Measurements from ENCODE around the gene FECH. TPM values are rescaled to one million over a fixed set of nuclear protein-coding genes. Genes with fewer than 3 reads are reported as not detected.

The FECH gene
- total and polyA plus RNA-seq, 11 donors, result 4.7 to 93.3 (median 41.4) TPM

DNA sequence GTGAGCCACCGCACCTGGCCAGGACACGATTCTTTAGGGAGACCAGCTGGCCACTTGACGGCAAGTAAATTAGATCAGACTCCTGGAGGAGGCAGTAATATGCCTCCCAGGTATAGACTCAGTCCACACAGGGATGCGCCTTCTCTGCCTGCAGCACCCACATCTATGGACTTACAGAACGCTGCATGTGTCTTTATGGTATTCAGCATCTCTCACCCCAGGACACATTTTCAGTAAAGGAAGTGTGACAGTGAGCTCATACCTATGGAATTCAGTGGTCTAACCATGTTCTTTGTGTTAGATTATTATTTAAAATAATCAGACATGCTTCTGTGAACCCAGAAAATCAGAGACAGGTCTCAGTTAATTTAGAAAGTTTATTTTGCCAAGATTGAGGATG lies 41.0 kb upstream of the FECH start:
- intact Hi-C loops (cut with DNase I), result loop anchor here in 6 of 10 donors (10.0 kb wide), 3 partner anchors 257 to 497 kb away; partner anchors contain the start of gene NEDD4L (in 5 of the 6)
- TF ChIP-seq, protein P1, sequence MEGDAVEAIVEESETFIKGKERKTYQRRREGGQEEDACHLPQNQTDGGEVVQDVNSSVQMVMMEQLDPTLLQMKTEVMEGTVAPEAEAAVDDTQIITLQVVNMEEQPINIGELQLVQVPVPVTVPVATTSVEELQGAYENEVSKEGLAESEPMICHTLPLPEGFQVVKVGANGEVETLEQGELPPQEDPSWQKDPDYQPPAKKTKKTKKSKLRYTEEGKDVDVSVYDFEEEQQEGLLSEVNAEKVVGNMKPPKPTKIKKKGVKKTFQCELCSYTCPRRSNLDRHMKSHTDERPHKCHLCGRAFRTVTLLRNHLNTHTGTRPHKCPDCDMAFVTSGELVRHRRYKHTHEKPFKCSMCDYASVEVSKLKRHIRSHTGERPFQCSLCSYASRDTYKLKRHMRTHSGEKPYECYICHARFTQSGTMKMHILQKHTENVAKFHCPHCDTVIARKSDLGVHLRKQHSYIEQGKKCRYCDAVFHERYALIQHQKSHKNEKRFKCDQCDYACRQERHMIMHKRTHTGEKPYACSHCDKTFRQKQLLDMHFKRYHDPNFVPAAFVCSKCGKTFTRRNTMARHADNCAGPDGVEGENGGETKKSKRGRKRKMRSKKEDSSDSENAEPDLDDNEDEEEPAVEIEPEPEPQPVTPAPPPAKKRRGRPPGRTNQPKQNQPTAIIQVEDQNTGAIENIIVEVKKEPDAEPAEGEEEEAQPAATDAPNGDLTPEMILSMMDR (IDR thresholded peaks at IDR 0.05), result no peak
- no peak for TF ChIP-seq POLR2A (IDR thresholded peaks at IDR 0.05)

DNA sequence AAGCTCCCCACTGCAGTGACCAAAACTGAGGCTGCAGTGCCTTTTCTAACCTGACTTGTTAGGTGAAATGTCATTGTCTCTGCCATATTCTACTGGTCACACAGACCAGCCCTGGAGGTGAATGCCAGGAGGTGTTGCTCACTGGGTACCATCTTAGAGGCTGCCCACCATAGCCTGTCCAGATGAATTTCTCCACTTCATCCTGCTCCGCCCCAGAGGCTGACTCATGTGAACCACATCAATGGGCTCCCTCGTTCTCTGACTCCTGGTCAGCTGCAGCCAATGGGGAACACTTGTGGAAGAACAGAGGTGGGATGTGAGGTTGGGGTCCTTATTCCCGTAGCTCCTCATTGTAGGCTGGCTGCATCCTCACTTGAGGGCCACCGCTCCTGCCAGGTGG lies 38.5 kb upstream of the FECH start:
- H3K9me3 ChIP-seq, result no peaks in the 10 kb centered on the region
- H3K27ac ChIP-seq, result no peak overlapping the region
- ATAC-seq (no peak), DNase-seq (no peak)
- 75 to 83% (median 80%) methylated on average over 4 of the region's 4 CpGs for WGBS, 4 donors
- peaks cover 0 to 3% (median 0%) of the 10 kb centered on the region in 9 donors for H3K36me3 ChIP-seq
- TF ChIP-seq, protein P1 (IDR thresholded peaks at IDR 0.05), result no peak
- no peak for TF ChIP-seq POLR2A (IDR thresholded peaks at IDR 0.05)
- H3K4me3 ChIP-seq, result no peak overlapping the region
- no peaks in the 10 kb centered on the region for H3K27me3 ChIP-seq
- H3K4me1 ChIP-seq, result peaks cover 0 to 25% (median 9%) of the 10 kb centered on the region in 12 donors
- intact Hi-C loops (cut with DNase I), result loop anchor here in 7 of 10 donors (5.0 to 10.0 kb wide), 6 partner anchors 38 to 500 kb away; partner anchors contain the start of genes NEDD4L (in 5 of the 7), ATP8B1 (in 1 of the 7) and FECH (in 1 of the 7)

More for the DNA sequence above, 41.0 kb upstream of the FECH start:
- Histone ChIP-seq H3K27me3 (no peaks in the 10 kb centered on the region), H3K4me3 (no peak overlapping the region), H3K27ac (no peak overlapping the region), H3K9me3 (no peaks in the 10 kb centered on the region), H3K36me3 (no peaks in the 10 kb centered on the region), H3K4me1 (peaks cover 0 to 24% (median 9%) of the 10 kb centered on the region in 12 donors)
- ATAC-seq (no peak), DNase-seq (no peak)
- 66 to 81% (median 75%) methylated on average over 5 of the region's 5 CpGs for WGBS, 4 donors

- intact Hi-C loops (cut with DNase I), result loop anchor here in 7 of 10 donors (2.0 to 10.0 kb wide), 7 partner anchors 34 to 504 kb away; partner anchors contain the start of genes NEDD4L (in 5 of the 7), FECH (in 2 of the 7) and ATP8B1 (in 1 of the 7)
- no peak for TF ChIP-seq POLR2A (IDR thresholded peaks at IDR 0.05)
- TF ChIP-seq, protein P1 (IDR thresholded peaks at IDR 0.05), result no peak
- H3K27me3 ChIP-seq, result no peaks in the 10 kb centered on the region
- peaks cover 0 to 38% (median 17%) of the 10 kb centered on the region in 12 donors for H3K4me1 ChIP-seq
- no peaks in the 10 kb centered on the region for H3K9me3 ChIP-seq
- peak overlapping the region; percentile 60 to 93 (median 84) for H3K4me3 ChIP-seq
- 0 to 1% (median 0%) methylated on average over 13 to 20 of the region's 20 CpGs for WGBS, 4 donors
- ATAC-seq (peak; percentile 4 to 57 (median 49)), DNase-seq (no peak)
- peaks cover 0 to 33% (median 27%) of the 10 kb centered on the region in 9 donors for H3K36me3 ChIP-seq
- H3K27ac ChIP-seq, result peak overlapping the region; percentile 58 to 96 (median 88)
Measured at GRCh38 chr18:57621246-57621604, 34.7 kb upstream of the FECH start.

- intact Hi-C loops (cut with DNase I), result loop anchor here in 7 of 10 donors (2.0 to 10.0 kb wide), 7 partner anchors 33 to 505 kb away; partner anchors contain the start of genes NEDD4L (in 5 of the 7), FECH (in 2 of the 7) and ATP8B1 (in 1 of the 7)
- peaks cover 0 to 45% (median 39%) of the 10 kb centered on the region in 9 donors for H3K36me3 ChIP-seq
- peaks cover 0 to 38% (median 17%) of the 10 kb centered on the region in 12 donors for H3K4me1 ChIP-seq
- H3K4me3 ChIP-seq, result no peak overlapping the region
- H3K9me3 ChIP-seq, result no peaks in the 10 kb centered on the region
- TF ChIP-seq POLR2A (IDR thresholded peaks at IDR 0.05), result no peak
- TF ChIP-seq, protein P1 (IDR thresholded peaks at IDR 0.05), result no peak
- H3K27ac ChIP-seq, result no peak overlapping the region
- DNase-seq (no peak), ATAC-seq (no peak)
- H3K27me3 ChIP-seq, result no peaks in the 10 kb centered on the region
- 94 to 98% (median 97%) methylated on average over 3 of the region's 3 CpGs for WGBS, 4 donors
Measured at GRCh38 chr18:57619876-57620275, 33.4 kb upstream of the FECH start.
